Mesothelial cell of epicardium (in vitro differentiated cells): ENCODE data around the gene ESYT1. TPM values are rescaled to one million over a fixed set of nuclear protein-coding genes. Genes with fewer than 3 reads are reported as not detected.

Experiments used
- DNase-seq, 2 experiments: peaks; one replicate each; pipeline ENCODE4 v3.0.0; 2021; ENCODE audit warnings: low spot score in 2 of 2; ENCODE audit not compliant: unreplicated experiment in 2 of 2
- H3K27ac Mint-ChIP-seq: 2 replicates; pipeline ENCODE4 v1.8.0; 2021; ENCODE audit warnings: mixed read lengths
- H3K27me3 Mint-ChIP-seq: 2 replicates; pipeline ENCODE4 v1.8.0; 2021; ENCODE audit warnings: low read depth, mixed read lengths
- H3K36me3 Mint-ChIP-seq: 2 replicates; pipeline ENCODE4 v1.8.0; 2021; ENCODE audit warnings: mixed read lengths
- H3K4me1 Mint-ChIP-seq: 2 replicates; pipeline ENCODE4 v1.8.0; 2021; ENCODE audit warnings: mixed read lengths
- H3K4me3 Mint-ChIP-seq: 2 replicates; pipeline ENCODE4 v1.8.0; 2021; ENCODE audit warnings: mild to moderate bottlenecking, moderate library complexity, mixed read lengths
- H3K9me3 Mint-ChIP-seq: 2 replicates; pipeline ENCODE4 v1.8.0; 2021; ENCODE audit warnings: mixed read lengths
- CTCF ChIP-seq: fragments of 200-600 bp; sonication (generic); IDR thresholded peaks from one replicate; pipeline ENCODE4 v1.5.0; 2021; ENCODE audit warnings: antibody characterized with exemption; ENCODE audit not compliant: unreplicated experiment
- total RNA-seq: library from RNA; stranded (reverse); gene quantifications from 3 replicates; pipeline ENCODE4 v1.2.1, GENCODE V29; 2021

ESYT1 gene
- total RNA-seq, 1 donor from 2014 or later = 64.7 TPM

- Mint-ChIP-seq H3K27me3 (peaks cover 11% of the 10 kb centered on the region), H3K4me1 (peaks cover 6% of the 10 kb centered on the region), H3K36me3 (peaks cover 26% of the 10 kb centered on the region), H3K4me3 (no peak overlapping the region), H3K9me3 (no peaks in the 10 kb centered on the region), H3K27ac (no peak overlapping the region)
- DNase-seq = no peak
- no peak for TF ChIP-seq CTCF
Measured at GRCh38 chr12:56086608-56087007, 41.5 kb upstream of the ESYT1 start.

DNA sequence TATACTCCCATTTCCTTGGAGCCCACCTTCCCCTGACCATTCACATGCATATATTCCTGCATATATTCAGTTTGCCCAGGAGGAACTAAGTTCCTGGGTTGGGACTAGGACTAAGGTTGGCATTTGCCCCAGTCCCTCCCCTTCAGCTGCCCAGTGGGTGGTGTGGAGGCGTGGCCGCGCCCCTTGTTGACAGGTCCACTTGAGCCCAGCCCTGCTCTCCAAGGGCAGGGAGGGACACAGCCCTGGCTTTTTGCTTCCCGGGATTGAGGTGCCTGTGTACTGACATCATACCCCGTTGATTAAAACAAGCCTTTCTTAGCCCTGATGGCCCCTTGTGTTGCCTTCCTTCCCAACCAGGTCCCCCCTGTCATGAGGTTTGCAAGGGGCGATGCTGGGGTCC is 40.8 kb upstream of the ESYT1 start:
- Mint-ChIP-seq H3K4me1 (peaks cover 2% of the 10 kb centered on the region), H3K27me3 (peaks cover 9% of the 10 kb centered on the region), H3K9me3 (no peaks in the 10 kb centered on the region), H3K36me3 (peaks cover 28% of the 10 kb centered on the region), H3K27ac (no peak overlapping the region), H3K4me3 (no peak overlapping the region)
- DNase-seq = no peak
- TF ChIP-seq CTCF = no peak

GRCh38 chr12:56097738-56098137 is 30.3 kb upstream of the ESYT1 start:
- TF ChIP-seq CTCF = no peak

DNA sequence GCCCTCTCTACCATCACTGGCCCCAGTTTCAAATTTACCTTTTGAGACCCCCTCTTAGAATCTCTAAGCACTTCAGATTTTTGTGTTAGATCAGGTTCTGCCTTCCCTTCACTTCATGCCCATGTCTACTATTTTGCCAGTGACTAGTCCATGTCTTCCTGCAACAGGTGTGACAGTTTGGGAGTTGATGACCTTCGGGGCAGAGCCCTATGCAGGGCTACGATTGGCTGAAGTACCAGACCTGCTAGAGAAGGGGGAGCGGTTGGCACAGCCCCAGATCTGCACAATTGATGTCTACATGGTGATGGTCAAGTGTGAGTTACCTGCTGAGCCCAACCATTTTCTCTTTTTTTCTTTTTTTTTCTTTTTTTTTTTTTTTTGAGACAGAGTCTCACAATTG is 29.5 kb upstream of the ESYT1 start:
- Mint-ChIP-seq H3K36me3 (peaks cover 19% of the 10 kb centered on the region), H3K9me3 (no peaks in the 10 kb centered on the region), H3K4me3 (no peak overlapping the region), H3K4me1 (peaks cover 6% of the 10 kb centered on the region), H3K27me3 (peaks cover 3% of the 10 kb centered on the region), H3K27ac (no peak overlapping the region)
- no peak for TF ChIP-seq CTCF
- no peak for DNase-seq

More at GRCh38 chr12:56097738-56098137, 30.3 kb upstream of the ESYT1 start:
- H3K4me1 Mint-ChIP-seq = no peaks in the 10 kb centered on the region
- H3K9me3 Mint-ChIP-seq = peaks cover 3% of the 10 kb centered on the region
- H3K27me3 Mint-ChIP-seq = peaks cover 3% of the 10 kb centered on the region
- no peak for DNase-seq
- H3K4me3 Mint-ChIP-seq = no peak overlapping the region
- H3K36me3 Mint-ChIP-seq = peaks cover 27% of the 10 kb centered on the region
- H3K27ac Mint-ChIP-seq = no peak overlapping the region

- Mint-ChIP-seq H3K27ac (no peak overlapping the region), H3K4me1 (peaks cover 12% of the 10 kb centered on the region), H3K36me3 (peaks cover 17% of the 10 kb centered on the region), H3K4me3 (no peak overlapping the region), H3K27me3 (peaks cover 3% of the 10 kb centered on the region), H3K9me3 (no peaks in the 10 kb centered on the region)
- no peak for TF ChIP-seq CTCF
- no peak for DNase-seq
Measured at GRCh38 chr12:56099787-56100186, 28.3 kb upstream of the ESYT1 start.

DNA sequence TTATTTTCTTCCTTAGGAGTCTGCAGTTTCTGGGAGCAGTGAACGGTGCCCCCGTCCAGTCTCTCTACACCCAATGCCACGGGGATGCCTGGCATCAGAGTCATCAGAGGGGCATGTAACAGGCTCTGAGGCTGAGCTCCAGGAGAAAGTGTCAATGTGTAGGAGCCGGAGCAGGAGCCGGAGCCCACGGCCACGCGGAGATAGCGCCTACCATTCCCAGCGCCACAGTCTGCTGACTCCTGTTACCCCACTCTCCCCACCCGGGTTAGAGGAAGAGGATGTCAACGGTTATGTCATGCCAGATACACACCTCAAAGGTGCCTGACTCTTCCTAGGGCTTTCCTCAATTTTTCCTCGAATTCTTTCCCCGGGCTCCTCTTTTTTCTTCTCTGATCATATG is 27.0 kb upstream of the ESYT1 start:
- H3K4me1 Mint-ChIP-seq = peaks cover 21% of the 10 kb centered on the region
- no peak overlapping the region for H3K4me3 Mint-ChIP-seq
- H3K27me3 Mint-ChIP-seq = no peaks in the 10 kb centered on the region
- no peak for DNase-seq
- H3K36me3 Mint-ChIP-seq = peaks cover 17% of the 10 kb centered on the region
- H3K9me3 Mint-ChIP-seq = no peaks in the 10 kb centered on the region
- TF ChIP-seq CTCF = no peak
- H3K27ac Mint-ChIP-seq = no peak overlapping the region
